GM18502 (cell line): ENCODE results near the gene DOCK2.

ENCODE experiments used
- ATAC-seq: cut with Tn5 transposase; IDR thresholded peaks from one replicate; pipeline ENCODE4 v1.9.1; 2021; ENCODE audit warnings: mild to moderate bottlenecking; ENCODE audit not compliant: unreplicated experiment, poor library complexity

The DOCK2 gene

DNA sequence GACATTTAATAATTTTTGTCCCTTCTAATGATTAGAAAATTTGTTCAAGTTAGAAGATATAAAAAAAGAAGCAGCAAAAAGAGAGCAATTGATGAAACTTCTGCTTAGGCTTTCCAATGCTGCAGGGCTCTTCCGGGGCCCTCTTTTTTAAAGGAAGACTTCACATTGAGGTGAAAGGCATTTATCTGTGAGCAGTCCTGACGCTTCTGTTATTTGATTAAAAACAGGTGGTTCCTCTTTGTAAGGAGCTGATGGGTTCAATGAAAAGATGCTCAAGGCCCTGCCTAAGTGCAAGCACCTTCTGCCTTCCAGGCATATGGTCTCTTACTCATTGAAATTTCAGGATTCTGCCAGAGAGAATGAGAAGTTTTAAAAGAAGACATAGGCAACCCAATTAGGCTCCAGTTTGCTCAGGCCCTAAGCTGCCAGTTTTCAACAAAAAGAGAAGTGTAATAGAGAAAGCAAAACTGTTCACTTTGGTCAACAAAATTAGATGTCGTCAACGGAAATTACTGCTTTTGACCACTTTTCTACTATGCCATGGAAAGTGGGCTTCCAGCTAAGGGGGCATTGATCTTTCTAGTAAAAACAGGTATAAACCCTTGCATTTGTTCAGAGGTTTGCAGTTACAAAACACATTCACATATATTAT lies 243.1 kb downstream of the DOCK2 start:
- ATAC-seq, result peak; percentile 60

DNA sequence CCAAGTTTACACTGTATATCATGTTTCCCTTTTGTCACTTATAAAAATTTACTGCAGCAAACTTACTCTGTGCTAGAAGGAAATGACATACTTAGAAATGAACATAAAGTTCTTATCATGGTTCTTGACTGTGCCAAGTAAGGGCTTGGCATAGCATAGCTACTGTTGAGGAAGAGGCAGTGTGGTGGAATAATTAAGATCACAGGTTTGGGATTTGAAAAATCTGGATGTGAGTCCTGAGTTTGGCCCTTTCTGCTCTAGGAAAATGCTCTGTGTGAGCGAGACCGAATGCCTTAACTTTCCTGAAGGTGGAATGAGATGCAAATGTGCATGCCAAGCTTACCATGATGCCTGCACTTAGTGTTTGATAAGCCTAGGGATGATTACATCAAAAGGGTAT lies 243.7 kb downstream of the DOCK2 start:
- no peak for ATAC-seq

- ATAC-seq, result no peak
Measured at GRCh38 chr5:169881702-169882303, 244.7 kb downstream of the DOCK2 start.

DNA sequence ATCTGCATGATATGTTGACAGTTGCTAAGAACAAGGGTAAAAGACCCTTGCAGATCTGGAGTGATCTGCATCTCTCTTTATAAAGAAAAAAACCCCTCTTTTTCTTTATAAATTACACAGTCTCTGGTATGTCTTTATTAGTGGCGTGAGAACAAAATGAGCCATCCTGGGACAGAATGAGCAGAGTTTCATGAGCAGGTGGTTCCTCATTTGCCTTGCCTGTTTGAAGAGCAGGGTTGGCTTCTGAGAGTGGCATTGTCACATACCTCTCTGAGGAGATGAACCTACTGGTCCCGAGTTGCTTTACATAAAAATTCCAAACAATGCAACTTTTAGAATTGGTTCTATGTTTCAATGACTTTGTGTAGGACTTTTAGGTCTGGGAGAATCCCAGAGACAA lies 249.0 kb downstream of the DOCK2 start:
- peak; percentile 68 for ATAC-seq

- ATAC-seq, result no peak
Measured at GRCh38 chr5:169886677-169887076, 249.6 kb downstream of the DOCK2 start.

DNA sequence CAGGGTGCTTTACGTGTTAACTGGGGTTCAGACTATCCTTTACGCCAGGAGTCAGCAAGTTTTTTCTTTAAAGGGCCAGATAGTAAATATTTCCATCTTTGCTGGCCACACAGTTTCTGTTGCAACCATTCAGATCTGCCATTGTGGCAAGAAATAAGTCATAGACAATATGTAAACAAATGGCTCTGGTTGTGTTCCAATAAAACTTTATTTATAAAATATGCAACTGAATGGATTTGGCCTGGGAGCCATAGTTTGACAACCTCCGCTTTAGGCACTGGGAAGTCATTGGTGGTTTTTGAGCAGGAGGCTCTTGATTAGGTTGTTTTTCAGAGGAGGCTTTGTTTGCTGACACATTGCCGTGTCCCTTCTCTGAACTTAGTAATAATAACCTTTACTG lies 252.5 kb downstream of the DOCK2 start:
- no peak for ATAC-seq

GRCh38 chr5:169893010-169893409 lies 255.9 kb downstream of the DOCK2 start:
- ATAC-seq, result no peak

- no peak for ATAC-seq
Measured at GRCh38 chr5:169893571-169893970, 256.5 kb downstream of the DOCK2 start.

- ATAC-seq, result no peak
Measured at GRCh38 chr5:169895926-169896325, 258.9 kb downstream of the DOCK2 start.

DNA sequence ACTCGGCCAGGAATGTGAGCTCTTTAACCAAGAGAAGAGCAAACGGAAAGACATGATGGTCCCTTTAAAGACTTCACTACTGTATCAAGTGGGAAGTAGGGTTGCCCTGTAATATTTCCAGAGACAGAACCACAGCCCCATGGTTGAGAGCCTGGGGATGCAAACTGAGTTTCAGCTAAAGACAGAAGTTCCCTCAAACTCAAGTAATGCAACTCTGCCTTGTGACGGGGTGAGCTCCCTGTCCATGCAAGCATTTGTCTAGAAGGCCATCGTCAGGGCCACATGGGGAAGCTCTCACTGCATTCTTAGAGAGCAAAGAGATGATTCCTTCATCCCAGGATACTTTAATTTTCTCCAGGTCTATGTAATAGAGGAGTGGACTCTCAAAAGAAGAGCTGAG lies 260.4 kb downstream of the DOCK2 start:
- no peak for ATAC-seq

GRCh38 chr5:169901896-169902295 lies 264.8 kb downstream of the DOCK2 start:
- ATAC-seq, result peak; percentile 43

DNA sequence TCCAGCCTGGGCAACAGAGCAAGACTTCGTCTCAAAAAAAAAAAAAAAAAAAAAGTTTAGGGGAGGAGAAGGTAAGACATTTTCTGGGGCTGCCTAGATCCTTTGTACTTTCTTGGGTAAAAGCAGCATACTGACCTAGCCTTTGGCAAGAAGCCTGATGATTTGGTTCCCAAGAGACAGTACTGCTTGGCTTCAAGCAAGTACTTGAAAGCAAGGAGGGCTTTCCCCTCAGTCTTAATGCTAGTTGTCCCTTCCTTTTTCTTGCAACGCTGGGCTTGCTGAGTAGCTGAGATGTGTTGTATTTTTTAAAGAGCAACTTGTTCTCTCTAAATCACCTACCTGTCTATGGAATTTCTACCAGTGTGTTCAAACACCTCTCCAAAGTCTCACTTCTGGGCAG lies 267.0 kb downstream of the DOCK2 start:
- ATAC-seq, result no peak

DNA sequence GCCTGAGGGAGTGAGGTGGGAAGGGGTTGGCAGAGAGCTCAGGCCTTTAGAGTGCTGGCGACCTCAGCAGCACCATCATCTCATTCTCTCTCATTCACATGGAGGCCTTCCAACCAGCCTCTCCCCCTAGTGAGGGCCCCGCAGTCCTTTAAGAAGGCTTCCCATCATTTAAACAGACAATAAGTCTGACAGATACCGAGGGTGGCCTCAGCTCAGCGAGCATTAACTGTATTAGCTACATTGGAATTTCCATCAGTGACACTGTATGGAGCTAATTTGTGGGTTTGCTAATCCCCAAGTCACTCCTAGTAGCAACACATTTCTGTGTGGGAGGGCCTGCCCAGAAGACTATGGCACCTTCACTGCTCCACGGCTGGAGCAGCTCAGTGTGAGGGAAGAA lies 267.4 kb downstream of the DOCK2 start:
- ATAC-seq, result no peak

DNA sequence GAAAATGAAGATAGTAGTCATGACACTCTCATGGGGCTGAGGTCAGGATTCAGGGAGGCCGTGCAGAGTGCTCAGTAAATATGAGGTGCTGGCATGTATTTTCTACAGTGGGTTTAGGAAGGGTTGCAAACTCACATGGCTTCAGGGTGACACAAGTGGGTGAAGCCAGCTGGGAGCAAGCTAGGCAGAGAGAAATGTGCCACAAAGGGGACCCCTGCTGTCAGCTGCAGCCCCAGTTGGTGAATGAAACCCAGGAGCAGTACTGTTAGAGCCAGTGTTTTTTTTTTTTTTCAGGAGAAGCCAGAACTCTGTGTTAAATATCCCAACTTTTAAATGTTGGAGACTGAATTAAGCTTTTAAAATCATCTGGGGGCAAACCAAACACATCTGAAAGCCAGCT lies 267.9 kb downstream of the DOCK2 start:
- no peak for ATAC-seq

- ATAC-seq, result no peak
Measured at GRCh38 chr5:169906745-169907649, 269.9 kb downstream of the DOCK2 start.

DNA sequence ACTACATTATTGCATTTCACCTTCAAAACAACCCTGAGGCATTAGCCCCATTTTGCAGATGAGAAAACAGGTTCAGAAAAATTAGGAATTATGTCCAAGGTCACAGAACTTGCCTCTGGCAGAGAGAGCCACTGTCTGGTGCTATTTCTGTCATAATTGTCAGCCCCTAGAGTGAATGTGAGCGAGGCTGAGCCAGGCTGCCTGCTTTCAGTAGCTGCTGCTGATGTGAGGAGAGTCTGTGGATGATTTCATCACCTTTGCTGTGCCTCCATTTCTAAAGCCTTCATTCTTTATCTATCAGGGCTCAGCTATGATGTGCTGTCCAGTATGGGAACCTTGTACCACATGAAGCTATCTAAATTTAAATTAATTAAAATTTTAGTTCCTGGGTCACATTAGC lies 271.8 kb downstream of the DOCK2 start:
- ATAC-seq, result no peak

DNA sequence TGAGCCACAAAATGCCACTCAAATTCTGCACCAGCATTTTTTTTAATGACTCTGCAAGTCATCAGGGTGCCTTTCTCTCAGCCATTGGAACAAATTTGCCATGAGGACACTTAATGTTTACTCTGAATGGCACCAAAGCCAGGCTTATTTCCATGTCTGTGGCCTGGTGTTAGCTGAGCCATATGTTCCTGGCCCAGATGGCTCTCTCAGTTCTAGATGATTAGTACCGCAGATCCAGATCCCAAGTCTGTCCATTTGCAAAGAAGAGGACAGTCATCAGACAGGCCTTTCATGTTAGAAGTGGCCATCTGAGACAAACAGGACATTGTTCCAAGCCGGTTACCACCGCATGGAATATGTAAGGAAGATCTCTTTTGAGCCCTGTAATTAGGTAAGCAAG lies 272.9 kb downstream of the DOCK2 start:
- no peak for ATAC-seq

DNA sequence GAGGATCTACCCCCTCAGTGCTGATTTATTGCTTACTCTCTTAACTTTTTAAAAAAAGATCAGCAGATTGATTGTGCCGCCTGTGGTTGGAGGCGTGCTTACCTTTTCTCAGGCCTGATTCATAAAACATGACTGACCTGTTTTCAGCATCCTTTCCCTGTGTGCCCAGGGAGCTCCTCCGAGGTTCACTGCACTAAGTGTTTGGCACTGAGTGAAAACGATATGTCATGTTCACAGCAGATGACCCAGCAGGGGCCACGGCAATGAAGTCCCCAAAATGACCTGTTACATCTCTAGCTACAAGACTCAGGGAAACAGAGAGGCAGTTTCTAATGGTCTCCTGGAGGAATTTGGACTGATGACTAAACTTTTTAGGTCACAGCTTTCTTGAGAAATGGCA lies 273.3 kb downstream of the DOCK2 start:
- no peak for ATAC-seq

DNA sequence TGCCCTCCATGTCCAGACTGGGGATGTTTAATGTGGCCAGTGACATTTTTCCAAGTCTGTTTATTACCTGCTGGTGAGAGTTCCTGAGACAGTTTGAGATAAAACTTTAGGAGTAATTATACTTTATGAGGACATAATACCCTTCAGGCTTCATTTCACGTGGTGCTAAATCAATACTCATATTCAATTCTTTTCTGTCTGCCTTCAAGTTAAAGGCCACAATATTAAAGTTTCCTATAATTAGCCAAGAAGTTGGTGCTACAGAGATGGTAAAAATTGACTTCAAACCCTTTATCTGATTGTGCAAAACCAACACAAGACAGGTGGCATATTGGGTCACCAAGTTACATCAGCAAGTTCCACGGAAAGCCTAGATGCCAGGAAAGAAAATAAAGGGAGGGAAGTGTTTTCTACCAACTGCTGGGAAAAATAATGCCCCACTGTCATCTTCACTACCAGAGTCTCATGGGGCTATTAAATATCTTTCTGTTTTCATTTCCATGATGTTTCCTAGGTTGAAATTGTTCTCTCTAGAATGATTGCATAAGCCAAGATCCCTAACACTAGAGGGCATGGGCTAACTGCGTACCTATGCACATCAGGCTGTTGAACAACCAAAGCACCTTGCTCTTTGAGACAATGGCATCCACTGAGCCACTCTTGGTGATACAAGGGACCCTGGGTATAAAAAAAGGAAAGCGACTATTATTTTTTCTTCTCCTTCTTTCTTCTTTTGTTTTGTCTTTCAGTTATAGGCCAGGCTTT lies 274.6 kb downstream of the DOCK2 start:
- no peak for ATAC-seq

DNA sequence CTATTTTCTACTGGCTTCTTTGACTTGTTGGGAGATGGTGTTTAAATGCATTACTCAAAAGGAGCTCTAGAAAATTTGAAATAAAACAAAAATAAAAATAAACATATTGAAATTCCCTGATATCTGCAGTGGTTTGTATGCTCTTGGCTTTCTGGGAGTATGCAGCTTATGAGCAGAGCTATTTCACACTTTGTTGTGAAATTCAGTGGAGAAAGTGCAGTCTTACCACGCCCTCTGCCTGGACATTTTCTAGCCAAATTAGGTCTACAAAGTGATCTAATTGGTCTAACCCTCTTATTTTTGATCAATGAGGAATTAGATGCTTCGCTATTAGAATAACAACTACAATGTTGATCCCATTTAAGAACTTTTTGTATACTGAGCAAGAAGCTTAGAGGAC lies 276.4 kb downstream of the DOCK2 start:
- no peak for ATAC-seq

GRCh38 chr5:169914766-169915165 lies 277.7 kb downstream of the DOCK2 start:
- ATAC-seq, result no peak
